NB4 (cell line): Measurements from ENCODE around the gene APP.
"Not testable (repeated sequence)": the region's sequence is repeated elsewhere in the genome, so short reads cannot be mapped to it uniquely, and the experiment has no call there.

ENCODE experiments used
- DNase-seq: peaks from one replicate; pipeline ENCODE4 v3.0.0; 2010; ENCODE audit warnings: low read depth
- H3K4me3 ChIP-seq: one replicate; pipeline ENCODE4 v1.5.1; 2011; ENCODE audit warnings: mild to moderate bottlenecking, low read depth, low read length, moderate library complexity
- CTCF ChIP-seq: IDR thresholded peaks from one replicate; pipeline ENCODE4 v1.5.1; 2012; ENCODE audit warnings: low read depth, low read length
- MYC ChIP-seq: IDR thresholded peaks from 2 replicates; pipeline ENCODE4 v1.6.1; 2011; ENCODE audit warnings: low read depth, low read length
- POLR2A ChIP-seq: IDR thresholded peaks from 2 replicates; pipeline ENCODE4 v1.6.1; 2011; ENCODE audit warnings: mild to moderate bottlenecking; ENCODE audit not compliant: insufficient read length; ENCODE audit errors: extremely low read depth
- TF ChIP-seq, protein P1 (sequence below): IDR thresholded peaks from 2 replicates; pipeline ENCODE4 v1.6.1; 2011; ENCODE audit warnings: low read depth, low read length

The APP gene

GRCh38 chr21:26135520-26135919 lies 35.0 kb downstream of the APP start:
- TF ChIP-seq, protein P1, sequence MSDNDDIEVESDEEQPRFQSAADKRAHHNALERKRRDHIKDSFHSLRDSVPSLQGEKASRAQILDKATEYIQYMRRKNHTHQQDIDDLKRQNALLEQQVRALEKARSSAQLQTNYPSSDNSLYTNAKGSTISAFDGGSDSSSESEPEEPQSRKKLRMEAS: no peak
- TF ChIP-seq CTCF: no peak
- no peak for TF ChIP-seq POLR2A
- TF ChIP-seq MYC: no peak
- no peak overlapping the region for H3K4me3 ChIP-seq
- DNase-seq: no peak

DNA sequence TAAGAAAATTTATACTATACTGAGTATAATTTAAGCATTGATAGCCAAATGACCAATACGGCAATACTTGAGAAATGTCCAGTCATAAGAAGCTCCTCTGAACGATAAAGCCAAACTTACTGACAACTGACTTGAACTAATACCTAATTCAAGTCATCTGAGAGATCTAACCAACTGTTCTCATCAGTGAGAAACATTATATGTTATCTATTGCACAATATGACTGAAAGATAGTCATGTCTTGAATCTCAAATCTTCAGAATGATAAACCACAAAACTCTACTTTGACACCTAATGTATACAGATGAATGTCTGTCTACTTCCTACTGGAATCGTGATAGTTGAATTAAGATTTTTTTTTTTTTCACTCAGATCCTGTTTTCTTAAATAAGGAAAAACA lies 39.0 kb downstream of the APP start:
- TF ChIP-seq POLR2A (no peak), CTCF (no peak), MYC (no peak)
- TF ChIP-seq, protein P1: no peak
- no peak for DNase-seq
- no peak overlapping the region for H3K4me3 ChIP-seq

DNA sequence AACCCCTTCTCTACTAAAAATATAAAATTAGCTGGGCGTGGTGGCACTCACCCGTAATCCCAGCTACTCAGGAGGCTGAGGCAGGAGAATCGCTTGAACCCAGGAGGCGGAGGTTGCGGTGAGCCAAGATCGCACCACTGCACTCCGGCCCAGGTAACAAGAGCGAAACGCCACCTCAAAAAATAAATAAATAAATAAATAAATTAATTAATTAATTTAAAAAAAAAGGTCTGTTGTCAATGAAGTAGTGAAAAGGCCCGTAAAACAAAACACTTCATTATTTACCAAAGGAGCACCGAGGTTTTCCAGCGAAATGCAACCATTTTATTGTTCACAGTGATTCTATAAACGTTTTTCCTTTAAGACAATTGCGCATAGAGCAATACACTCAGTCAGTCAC lies 39.5 kb downstream of the APP start:
- H3K4me3 ChIP-seq, DNase-seq: not testable (repeated sequence)

DNA sequence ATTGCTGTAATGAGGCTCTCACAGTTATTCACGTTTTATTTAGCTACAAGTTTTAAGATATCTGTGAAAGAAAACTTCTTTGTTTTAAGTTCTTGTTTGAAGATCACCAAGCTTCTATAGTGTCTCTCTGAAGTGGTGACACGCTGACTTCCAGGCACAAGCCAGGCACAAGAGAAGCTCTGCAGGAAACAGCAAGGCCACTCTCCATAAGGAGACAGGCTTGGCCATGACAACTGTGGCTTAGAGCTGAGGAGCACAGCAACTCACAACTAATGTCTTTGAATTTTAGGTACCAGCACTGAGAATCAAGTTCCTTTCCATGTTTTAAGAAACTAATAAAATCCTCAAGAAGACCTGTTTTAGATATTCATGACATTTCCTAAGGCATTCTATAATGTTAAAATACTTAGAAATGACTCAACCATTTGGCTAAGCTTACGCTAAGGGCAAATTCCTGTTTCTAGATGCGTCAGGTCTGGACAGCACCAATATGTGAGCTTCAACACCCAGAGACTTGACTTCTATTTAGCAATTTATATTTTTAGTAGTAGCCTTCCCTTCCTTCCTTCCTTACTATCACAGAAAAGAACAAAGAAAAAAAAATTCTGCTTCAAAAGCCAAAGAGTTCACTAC lies 40.2 kb downstream of the APP start:
- DNase-seq: no peak
- TF ChIP-seq, protein P1: no peak
- TF ChIP-seq POLR2A: no peak
- no peak for TF ChIP-seq CTCF
- TF ChIP-seq MYC: no peak
- no peak overlapping the region for H3K4me3 ChIP-seq

DNA sequence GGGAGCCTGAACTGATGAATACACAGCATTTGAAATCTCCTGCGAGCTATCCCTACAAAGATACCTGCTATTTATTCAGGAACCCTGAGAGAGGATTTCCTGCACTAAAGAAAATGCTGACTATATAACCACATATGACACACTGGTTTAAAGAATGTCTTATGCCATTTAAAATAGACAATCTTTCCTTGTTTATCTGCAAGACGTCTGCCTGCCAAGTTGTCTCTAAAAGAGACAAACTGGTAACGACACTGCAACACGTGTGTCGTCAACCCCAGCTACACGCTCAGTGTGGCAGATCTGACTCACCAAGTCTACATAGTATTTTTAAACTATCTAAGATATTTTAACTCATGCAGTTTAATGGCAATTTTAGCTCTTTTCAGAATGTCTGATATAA lies 42.7 kb downstream of the APP start:
- TF ChIP-seq POLR2A: no peak
- TF ChIP-seq MYC: no peak
- TF ChIP-seq, protein P1: no peak
- no peak overlapping the region for H3K4me3 ChIP-seq
- no peak for DNase-seq

DNA sequence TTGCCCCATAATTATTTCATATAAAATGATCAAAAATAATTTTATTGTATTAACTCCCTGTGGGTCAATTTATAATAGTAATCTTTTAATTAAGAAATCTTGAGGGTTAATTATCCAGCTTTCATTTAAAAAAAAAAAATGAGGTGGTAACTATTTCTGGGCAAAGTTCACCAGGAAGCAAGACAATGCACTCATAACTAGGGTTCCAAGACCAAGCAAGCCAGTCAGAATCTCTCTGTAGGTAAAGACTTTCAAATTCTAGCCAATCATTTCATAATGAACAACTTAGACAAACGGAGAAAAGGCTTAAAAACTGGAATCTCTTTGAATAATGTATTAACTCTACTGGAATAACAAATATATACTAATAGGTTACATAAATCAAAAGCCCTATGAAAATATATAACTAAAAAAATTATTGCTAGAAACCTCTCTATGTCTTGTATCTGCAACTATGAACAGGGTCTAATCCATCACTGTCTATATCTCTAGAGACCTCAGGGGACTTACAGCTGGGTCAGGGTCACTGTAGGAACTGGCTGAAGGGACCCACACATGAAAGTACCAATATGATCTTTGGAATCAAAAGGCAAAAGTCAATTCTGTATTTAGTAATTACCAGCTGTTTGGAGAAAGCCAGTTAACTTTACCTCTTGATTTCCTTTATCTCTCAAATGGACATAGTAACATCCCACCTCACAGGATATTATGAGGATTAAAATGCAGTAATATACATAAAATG lies 43.3 kb downstream of the APP start:
- no peak for DNase-seq
- TF ChIP-seq MYC: no peak
- TF ChIP-seq POLR2A: no peak
- TF ChIP-seq, protein P1: no peak
- TF ChIP-seq CTCF: no peak
- H3K4me3 ChIP-seq: no peak overlapping the region

- no peak for DNase-seq
- TF ChIP-seq, protein P1: no peak
- no peak for TF ChIP-seq MYC
- no peak for TF ChIP-seq POLR2A
- TF ChIP-seq CTCF: no peak
- no peak overlapping the region for H3K4me3 ChIP-seq
Measured at GRCh38 chr21:26126168-26126553, 44.4 kb downstream of the APP start.
